ENCODE results near the gene HSF2.

DNA sequence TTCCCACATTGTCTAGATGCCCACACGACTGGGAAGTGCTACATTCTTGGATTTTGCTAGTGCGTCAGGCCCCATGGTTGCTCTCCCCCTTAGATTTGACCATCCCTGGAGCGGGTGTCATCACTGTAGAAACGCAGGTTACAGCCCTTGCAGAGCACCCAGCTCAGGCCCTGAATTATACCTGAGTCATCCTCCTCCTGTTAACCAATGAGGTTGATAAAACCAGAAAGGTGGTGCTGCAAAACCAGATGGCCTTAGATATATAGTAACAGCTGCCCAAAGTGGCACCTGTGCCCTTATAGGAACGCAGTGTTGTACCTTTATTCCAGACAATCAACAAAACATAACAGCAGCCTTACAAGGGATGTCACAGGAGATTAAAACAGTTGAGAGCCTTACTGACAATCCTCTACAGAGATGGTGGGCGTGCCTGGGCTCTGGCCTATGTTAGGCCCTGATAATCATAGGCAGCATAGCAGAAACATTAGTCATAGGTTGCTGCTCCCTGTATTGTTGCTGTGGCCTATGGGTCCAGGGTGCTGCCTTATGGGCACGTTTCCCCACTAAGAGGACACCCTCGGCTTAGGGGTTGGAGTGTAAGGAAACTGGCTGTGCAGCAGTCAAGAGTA is 33.6 kb upstream of the HSF2 start:
- TF ChIP-seq CHD2 (IDR thresholded peaks at IDR 0.05; ENCODE audit: low read depth, low read length), result no peak
- TF ChIP-seq, protein P1, sequence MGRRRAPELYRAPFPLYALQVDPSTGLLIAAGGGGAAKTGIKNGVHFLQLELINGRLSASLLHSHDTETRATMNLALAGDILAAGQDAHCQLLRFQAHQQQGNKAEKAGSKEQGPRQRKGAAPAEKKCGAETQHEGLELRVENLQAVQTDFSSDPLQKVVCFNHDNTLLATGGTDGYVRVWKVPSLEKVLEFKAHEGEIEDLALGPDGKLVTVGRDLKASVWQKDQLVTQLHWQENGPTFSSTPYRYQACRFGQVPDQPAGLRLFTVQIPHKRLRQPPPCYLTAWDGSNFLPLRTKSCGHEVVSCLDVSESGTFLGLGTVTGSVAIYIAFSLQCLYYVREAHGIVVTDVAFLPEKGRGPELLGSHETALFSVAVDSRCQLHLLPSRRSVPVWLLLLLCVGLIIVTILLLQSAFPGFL (CRISPR knock-in tag; IDR thresholded peaks at IDR 0.05), result no peak
